Endothelial cell of umbilical vein (primary cell): ENCODE results near the gene BEND3.

Experiments
- CTCF ChIP-seq, 2 donors: IDR thresholded peaks; 1 replicate in 1 of 2; 2 replicates in 1 of 2; pipeline ENCODE4 v1.5.1; 2011; ENCODE audit warnings: low read length in 2 of 2, mild to moderate bottlenecking in 2 of 2, moderate library complexity in 2 of 2, control low read depth in 1 of 2, inconsistent platforms in 1 of 2, low read depth in 1 of 2; ENCODE audit not compliant: insufficient read depth in 1 of 2; ENCODE audit errors: extremely low read depth in 1 of 2
- FOS ChIP-seq: IDR thresholded peaks from 2 replicates; pipeline ENCODE4 v1.6.1; 2011; ENCODE audit warnings: mild to moderate bottlenecking, low read length, moderate library complexity, borderline replicate concordance; ENCODE audit not compliant: insufficient read depth
- POLR2A ChIP-seq: IDR thresholded peaks from 2 replicates; pipeline ENCODE4 v1.6.1; 2012; ENCODE audit warnings: low read depth, mild to moderate bottlenecking, control low read depth, low read length
- POLR2AphosphoS5 ChIP-seq: IDR thresholded peaks from 2 replicates; pipeline ENCODE4 v1.6.1; 2012; ENCODE audit warnings: low read depth, mild to moderate bottlenecking, control low read depth, low read length, moderate library complexity; ENCODE audit not compliant: insufficient read depth

GRCh38 chr6:107161521-107161920, 46.2 kb upstream of the BEND3 start:
- no peak for TF ChIP-seq POLR2A
- no peak for TF ChIP-seq POLR2AphosphoS5
- no peak for TF ChIP-seq CTCF (IDR thresholded peaks at IDR 0.05; ENCODE audit: extremely low read depth in 1 of 2, insufficient read depth in 1 of 2, low read depth in 1 of 2, low read length in 2 of 2)
- TF ChIP-seq FOS = no peak
